Measurements from ENCODE around the gene EPB41L1.
A peak's percentile ranks its signal among the peaks of the same experiment; 100 is the strongest.

Gene EPB41L1

GRCh38 chr20:36155991-36156390, 1.5 kb downstream of the EPB41L1 start:
- peak; percentile 15 for DNase-seq

DNA sequence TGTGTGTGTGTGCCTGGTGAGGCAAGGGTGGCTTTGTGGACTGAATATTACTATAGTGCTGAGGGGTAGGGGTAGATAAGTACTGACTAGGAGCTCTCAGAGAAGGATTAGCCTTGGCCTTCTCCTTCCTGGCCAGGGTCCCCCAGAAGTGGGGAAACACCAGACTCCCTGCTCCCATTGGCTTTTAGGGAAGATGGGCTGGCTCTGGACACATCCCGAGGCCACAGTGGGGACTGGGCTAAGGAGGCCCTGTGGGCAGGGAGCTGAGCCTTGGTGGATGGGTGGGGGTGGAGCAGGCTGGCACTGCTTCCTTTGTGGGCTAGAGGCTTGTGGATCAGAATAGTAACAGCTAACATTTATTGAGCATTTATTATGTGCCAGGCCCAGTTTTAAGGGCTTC, 3.1 kb downstream of the EPB41L1 start:
- no peak for DNase-seq

GRCh38 chr20:36158160-36158741, 3.7 kb downstream of the EPB41L1 start:
- DNase-seq = no peak

- no peak for DNase-seq
These were observed 5.3 kb downstream of the EPB41L1 start for GRCh38 chr20:36159833-36160232.

- no peak for DNase-seq
These were observed 7.9 kb downstream of the EPB41L1 start for GRCh38 chr20:36162272-36162966.

GRCh38 chr20:36167902-36168503, 13.5 kb downstream of the EPB41L1 start:
- DNase-seq = no peak

- no peak for DNase-seq
These were observed 16.1 kb downstream of the EPB41L1 start for GRCh38 chr20:36170542-36171215.

- no peak for DNase-seq
These were observed 19.0 kb downstream of the EPB41L1 start for GRCh38 chr20:36173451-36173933.

GRCh38 chr20:36175016-36175415, 20.5 kb downstream of the EPB41L1 start:
- no peak for DNase-seq

- no peak for DNase-seq
These were observed 21.0 kb downstream of the EPB41L1 start for GRCh38 chr20:36175475-36175995.

DNA sequence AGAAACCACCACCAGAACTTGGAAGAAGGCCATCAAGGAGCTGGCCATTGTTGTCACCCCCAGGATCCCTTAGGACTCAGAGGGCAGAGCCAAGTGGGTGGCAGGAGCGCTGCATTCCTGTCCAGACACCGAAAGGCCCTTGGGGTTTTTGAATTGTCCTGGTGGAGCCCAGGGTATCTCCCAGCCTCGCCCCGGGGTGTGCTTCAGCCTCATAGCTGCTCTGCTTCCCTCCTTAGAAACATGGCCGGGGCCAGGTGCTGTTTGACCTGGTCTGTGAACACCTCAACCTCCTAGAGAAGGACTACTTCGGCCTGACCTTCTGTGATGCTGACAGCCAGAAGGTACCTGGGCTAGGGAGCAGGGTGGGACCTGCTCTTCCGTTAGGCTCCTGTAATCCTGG, 23.2 kb downstream of the EPB41L1 start:
- no peak for DNase-seq

DNA sequence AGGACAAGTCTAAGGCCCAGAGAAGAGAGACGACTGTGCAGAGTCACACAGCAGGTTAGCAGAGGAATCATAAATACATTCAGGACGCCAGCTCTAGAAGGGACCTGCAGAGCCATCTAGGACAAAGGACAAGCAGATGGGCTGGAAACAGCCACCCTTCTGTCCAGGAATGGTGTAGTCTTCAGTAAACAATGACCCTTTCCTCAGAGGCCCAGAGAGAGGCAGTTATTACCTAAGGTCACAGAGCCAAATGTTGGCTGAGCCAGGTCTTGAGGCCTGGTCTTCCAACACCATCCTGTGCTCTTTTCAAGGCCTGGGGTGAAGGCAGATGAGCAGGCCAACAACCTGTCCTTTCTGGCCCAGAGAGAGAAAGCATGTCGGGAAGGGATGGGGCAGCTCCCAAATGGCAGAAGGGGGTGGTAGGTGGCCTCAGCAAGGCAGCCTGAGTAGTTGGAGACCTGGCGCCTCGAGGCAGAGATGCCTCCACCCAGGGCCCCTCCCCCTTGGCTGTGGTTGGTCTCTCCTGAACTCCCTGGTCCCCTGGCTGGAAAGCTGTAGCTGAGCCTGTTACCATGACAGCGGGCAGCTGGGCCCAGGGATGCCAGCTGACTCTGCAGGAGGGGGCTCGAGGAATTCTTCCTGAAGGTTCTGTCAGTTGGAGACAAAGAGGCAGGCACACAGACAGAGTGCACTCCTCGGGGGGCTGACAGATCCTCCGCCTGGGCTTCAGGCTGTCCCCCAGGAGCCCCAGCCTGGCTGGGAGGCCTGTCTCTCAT, 24.8 kb downstream of the EPB41L1 start:
- no peak for DNase-seq

GRCh38 chr20:36180323-36180722, 25.8 kb downstream of the EPB41L1 start:
- DNase-seq = no peak

GRCh38 chr20:36181934-36182603, 27.5 kb downstream of the EPB41L1 start:
- no peak for DNase-seq

GRCh38 chr20:36182604-36183154, 28.1 kb downstream of the EPB41L1 start:
- no peak for DNase-seq

- DNase-seq = no peak
These were observed 28.8 kb downstream of the EPB41L1 start for GRCh38 chr20:36183155-36183944.

DNA sequence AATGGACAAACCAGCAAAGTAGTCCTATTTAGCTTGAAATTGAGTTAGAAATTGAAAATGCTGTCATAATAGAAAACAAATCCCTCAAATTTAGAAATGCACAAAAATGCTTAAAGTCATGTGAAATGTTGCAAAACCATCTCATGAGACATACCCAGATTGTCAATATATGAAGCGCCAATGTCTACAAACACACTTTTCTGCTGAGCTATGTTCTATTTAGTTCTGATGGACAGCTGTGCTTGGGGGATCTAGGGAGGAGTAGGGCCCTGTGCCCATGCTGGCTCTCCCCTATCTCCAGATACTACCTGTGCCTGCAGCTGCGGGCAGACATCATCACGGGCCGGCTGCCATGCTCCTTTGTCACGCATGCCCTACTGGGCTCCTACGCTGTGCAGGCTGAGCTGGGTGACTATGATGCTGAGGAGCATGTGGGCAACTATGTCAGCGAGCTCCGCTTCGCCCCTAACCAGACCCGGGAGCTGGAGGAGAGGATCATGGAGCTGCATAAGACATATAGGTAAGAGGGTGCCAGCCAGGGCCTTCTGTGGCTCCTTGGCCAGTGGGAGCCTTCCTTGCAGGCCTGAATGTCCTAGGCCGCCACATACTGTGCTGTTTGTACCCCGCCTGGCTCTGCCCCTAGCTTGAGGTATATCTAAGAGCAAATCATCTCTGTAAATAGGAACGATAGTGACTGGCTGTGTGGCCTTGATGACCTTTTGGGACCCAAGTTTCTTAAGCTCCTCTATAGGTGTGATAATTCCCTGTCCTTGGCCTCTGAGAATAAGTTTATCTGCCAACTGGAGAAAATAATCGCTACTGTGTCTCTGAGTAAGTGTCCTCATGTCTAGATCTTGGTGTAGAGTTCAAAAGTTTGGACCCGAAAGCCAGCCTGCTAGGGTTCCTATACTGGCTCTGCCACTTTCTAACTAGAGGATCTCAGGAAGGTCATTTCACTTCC, 30.6 kb downstream of the EPB41L1 start:
- no peak for DNase-seq

DNA sequence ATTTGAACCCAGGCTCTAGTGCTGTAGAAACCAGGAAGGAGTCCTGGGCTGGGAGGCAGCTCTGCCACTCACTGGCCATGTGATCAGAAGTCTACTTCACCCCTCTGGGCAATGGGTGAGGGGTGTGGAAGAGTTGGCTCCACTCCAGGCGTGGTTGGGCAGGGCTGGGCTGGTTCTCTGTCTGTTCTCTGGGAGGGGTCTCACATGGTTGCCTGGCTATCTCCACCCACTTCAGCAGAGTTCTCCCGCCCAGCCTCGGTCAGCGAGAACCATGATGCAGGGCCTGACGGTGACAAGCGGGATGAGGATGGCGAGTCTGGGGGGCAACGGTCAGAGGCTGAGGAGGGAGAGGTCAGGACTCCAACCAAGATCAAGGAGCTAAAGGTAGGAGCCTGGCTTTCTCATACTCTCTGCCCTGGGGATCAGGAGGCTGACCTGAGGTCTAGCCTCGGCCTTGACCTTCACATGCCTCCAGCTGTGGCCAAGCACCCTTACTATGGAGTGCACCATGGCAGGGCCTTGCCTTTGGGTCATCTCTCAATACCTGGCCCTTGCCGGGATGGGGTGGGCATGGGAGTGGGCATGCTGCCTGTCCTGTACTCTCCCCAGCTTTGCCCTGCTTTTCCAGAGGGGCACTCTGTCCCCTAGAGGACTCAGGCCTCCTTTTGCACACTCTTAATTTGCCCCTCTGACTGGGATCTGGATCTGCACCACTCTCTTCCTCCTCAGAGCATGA, 39.6 kb downstream of the EPB41L1 start:
- DNase-seq = no peak

DNA sequence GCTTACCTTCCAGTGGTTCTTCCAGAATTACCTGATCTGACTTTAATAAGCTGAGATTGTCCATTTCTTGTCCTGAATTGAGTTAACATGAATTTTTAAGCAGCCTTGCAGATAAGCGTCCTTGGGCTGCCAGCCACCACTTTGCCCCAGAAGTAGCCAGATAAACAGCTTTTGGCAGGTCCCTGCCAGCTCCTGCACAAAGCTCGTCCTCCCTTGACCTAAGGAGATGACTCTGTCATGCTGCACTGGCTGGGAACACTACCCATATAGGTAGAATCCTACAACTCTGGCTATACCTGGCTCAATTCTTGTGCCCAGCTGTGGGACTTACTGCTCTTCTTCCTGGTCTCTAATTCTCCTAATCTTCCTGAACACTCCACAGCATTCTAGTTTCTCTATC, 42.1 kb downstream of the EPB41L1 start:
- DNase-seq = no peak
